HG02678 (cell line): ENCODE results near the gene FBXL15.

Source experiments
- ATAC-seq: cut with Tn5 transposase; IDR thresholded peaks from one replicate; pipeline ENCODE4 v1.9.1; 2021; ENCODE audit warnings: mild to moderate bottlenecking, moderate library complexity; ENCODE audit not compliant: unreplicated experiment

Gene FBXL15, protein sequence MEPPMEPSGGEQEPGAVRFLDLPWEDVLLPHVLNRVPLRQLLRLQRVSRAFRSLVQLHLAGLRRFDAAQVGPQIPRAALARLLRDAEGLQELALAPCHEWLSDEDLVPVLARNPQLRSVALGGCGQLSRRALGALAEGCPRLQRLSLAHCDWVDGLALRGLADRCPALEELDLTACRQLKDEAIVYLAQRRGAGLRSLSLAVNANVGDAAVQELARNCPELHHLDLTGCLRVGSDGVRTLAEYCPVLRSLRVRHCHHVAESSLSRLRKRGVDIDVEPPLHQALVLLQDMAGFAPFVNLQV

DNA sequence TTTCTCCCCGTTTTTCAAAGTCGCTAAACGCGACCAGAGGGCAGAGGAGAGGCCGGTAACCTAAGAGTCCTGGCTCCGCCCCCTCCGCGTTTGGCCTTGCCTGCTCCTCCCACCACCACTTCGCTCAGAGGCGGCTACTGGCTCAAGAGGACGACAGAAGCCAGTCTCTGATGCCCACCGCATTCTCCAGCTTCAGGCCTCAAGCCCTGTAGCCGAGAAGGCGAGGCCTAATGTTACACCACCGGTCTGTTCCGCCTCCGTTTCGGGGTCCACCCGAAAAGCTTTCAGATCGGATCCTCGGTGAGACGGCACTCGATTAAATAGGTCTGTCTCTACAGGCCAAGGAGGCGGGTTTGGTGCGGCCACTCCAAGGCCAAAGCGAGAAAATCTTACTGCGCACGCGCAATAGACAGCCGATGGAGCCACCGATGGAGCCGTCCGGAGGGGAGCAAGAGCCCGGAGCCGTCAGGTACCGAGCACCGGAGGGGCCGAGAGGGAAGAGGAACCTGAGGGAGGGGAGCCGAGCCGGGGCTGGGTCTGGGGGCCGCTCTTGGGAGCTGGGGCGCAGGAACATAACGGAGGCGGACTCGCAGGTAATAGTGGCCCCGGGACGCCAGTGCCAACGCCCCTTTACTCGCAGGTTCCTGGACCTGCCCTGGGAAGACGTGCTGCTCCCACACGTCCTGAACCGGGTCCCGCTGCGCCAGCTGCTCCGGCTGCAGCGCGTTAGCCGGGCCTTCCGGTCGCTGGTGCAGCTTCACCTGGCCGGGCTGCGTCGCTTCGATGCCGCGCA, at the start of gene FBXL15:
Gene FBXL15 (plus strand): TSS at position 123 of the 793 bp plus-strand sequence. CDS start 294 bp downstream, at position 417.
- peak; percentile 71 for ATAC-seq

DNA sequence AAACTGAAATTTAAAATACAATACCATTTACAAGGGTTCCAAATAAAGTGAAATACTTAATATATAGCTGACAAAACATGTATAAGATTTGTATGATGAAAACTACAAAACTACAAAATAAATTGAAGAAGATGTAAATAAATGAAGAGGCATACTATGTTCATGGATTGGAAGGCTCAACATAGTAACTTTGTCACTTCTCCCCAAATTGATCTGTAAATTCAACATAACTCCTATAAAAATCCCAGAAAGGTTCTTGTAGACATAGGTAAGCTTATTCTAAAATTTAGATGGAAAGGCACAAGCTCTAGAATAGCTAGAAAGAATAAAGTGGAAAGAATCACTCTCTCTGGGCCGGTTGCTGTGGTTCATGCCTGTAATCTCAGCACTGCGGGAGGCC, 49.3 kb upstream of the FBXL15 start:
- no peak for ATAC-seq

DNA sequence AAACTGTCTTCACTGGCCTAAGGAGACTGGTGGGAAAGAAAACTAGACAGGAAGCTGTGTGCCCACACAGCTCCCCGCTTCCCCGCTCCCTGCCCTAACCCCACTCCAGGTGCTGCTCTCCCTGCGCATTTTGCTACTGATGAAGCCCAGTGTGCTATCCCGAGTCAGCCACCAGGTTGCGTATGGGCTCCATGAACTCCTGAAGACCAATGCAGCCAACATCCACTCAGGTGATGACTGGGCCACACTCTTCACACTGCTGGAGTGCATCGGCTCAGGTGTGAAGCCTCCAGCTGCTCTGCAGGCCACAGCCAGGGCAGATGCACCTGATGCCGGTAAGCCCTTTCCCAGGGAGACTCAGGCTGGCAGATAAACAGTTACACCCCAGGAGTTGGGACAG, 45.4 kb upstream of the FBXL15 start:
- ATAC-seq = no peak

DNA sequence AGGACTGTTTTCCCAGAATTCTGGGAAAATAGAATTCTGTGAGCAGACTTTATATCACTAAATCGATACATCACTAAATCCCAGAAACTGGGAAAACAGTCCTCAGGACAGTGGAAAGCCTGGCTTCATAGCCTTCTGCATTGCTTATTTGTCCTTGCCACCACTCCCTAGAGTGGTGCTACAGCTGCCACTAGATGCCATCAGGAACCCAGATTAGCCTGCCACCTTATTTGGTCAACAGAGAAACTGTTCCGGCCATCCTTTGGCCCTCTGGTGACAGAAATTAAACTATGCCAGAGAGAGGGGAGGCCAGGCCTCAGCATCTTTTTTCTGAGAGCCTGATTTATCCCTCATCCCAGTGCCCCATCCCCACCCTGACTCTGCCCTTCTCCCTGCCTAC, 44.8 kb upstream of the FBXL15 start:
- ATAC-seq = no peak

DNA sequence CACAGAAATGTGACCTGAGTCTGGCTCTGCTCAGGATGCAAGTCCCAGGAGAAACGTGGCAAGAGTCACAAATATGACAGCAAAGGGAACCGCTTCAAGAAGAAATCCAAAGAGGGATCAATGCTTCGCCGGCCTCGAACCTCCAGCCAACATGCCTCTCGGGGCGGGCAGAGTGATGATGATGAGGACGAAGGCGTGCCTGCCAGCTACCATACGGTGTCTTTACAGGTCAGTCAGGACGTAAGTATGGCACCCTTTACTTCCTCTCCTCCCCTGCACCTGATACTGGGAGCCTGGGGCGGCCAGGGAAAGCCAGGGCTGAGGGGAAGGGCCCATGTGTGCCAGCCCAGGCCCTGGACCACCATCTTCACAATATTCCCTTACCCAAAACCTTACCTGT, 43.7 kb upstream of the FBXL15 start:
- no peak for ATAC-seq

DNA sequence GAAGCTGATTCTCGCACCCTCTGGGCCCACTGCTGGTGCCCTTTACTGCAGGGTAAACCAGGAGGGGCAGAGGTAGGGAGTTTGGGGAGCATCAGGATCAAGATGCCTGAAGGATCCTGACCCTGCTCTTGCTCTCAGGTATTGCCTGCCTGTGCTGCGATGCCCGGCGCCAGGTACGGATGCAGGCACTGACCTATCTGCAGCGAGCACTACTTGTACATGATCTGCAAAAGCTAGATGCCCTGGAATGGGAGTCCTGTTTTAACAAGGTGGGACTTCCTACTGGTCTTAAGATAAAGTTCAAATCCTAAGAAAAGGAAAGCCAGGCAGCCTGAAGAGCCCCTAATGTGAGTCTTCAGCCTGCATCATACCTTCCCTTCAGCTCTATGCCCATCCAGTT, 41.3 kb upstream of the FBXL15 start:
- ATAC-seq = no peak

DNA sequence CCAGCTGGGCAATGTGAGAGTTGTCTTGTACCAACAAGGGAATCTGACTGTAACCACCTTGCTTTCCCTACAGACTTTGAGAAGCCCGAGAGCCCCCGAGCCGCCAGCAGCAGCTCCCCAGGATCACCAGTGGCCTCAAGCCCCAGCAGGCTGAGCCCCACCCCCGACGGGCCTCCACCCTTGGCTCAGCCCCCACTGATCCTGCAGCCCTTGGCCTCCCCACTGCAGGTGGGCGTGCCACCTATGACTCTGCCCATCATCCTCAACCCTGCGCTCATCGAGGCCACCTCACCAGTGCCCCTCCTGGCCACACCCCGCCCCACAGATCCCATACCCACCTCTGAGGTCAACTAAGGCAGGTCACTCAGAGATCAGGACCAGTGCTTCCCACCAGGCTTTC, 38.7 kb upstream of the FBXL15 start:
- ATAC-seq = no peak

DNA sequence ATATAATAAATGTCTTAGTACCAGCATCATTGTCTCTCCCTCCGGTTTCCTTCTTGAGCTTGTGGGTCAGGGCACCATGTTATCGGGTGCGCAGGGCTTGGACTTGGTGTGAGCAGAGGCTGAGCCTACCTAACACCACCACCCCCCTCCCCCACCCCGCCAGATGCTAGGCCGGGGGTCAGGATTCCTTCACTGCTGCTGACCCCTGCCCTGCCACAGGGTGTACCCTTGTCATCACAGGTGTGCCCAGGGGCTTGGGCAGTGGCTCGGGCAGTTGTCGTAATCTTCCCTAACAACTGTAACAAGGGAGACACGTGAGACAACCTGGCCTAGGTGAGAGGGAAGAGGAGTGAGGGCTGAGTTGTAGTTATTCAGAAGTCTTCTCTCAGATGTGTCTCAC, 37.8 kb upstream of the FBXL15 start:
- no peak for ATAC-seq

DNA sequence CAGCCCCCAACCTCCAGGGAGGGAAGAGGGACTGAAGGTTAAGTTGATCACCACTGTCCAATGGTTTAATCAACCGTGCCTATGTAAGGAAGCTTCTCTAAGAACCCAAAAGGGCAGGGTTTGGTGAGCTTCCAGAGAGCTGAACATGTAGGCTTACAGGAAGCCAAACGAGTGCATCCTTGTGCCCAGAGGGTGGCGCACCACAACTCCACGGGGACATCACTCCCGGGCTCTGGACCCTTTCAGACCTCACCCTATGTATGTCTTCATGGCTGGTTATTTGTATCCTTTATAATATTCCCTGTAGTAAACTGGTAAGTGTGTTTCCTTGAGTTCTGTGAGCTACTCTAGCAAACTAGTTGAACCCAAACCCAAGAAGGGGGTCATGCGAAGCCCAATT, 36.6 kb upstream of the FBXL15 start:
- no peak for ATAC-seq

DNA sequence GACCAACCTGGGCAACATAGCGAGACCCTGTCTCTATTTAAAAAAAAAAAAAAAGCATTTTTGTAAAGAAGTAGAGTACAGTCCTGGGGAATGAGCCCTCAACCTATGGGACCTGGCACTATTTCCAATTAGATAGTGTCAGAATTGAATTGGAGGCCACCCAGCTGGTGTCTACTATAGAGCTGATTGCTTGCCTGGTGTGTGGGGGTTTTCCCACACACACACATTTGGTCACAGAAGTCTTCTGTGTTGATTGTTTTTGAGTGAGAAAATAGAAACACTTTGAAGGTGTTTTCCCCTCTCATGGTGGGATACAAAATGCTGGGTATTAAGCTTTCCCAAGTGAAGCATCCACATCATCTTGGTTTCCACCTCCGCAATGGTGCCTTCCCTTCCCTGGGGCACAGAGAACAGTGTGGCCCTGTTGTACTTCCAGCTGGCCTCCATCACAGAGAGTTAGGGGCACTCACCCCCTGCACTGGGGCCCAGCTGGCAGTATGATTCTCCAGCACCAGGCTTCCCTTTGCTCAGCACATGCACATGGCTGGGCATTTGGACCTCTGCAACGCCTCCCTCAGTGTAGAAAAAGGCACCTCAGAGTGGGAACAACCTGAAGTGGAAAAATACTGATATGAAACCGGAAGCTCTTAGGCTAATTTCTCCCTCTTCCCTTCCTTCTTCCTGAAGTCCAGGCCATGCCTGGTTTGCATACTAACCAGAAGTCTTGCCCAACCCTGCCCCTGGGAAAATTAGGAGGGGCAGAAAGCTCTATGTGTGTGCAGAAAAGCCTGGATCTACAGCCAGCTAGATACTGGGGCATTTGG, 35.8 kb upstream of the FBXL15 start:
- no peak for ATAC-seq

DNA sequence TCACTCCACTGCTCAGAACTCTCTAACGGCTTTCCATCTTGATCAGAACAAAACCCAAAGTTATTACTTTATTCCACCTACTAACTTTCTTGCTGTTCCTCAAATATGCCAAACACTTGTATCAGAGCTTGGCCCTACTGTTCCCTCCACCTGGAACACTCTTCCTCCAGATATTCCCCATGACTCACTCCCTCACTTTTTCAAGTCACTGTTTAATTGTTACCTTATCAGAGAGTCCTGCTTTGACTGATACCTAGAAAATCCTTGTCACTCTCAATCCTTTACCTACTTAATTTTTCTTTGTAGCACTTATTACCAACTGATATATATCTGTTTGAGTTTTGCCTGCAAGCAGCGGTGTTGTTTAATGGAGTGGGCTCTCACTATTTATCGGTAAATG, 30.7 kb upstream of the FBXL15 start:
- ATAC-seq = no peak

DNA sequence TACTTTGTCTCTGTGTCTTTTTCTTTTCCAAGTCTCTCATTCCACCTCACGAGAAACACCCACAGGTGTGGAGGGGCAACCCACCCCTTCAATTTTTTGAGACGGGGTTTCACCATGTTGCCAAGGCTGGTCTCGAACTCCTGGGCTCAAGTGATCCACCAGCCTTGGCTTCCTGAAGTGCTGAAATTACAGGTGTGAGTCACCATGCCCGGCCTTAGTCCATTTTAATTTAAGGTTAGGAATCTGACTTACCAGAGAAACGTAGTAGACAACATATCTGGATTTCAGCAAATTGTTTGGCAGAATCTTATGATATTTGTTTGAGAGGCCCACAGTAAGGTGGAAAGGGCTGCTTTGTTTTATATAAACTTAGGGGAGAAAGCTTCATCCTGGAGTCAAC, 28.3 kb upstream of the FBXL15 start:
- ATAC-seq = no peak

DNA sequence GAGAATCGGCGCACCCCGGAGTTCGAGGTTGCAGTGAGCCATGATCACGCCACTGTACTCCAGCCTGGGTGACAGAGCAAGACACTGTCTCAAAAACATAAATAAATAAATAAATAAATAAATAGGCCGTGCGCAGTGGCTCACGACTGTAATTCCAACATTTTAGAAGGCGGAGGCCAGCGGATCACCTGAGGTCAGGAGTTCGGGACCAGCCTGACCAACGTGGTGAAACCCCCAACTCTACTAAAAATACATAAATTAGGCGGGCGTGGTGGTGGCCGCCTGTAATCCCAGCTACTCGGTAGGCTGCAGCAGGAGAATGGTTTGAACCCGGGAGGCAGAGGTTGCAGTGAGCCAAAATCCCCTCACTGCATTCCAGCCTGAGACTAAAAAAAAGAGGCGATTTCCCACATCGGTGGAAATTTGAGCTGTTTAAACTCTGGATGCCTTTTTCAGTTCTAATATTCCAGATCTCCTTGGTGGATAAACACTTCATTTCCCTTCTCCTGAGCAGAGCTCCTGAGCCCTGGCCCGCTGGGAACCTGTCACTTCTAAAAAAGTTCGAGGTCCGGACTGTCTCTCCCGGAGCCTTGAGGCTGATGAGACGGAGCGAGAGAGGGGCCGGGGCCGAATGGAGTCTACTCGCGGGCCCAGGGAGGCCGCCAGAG, 27.1 kb upstream of the FBXL15 start:
- ATAC-seq = no peak

DNA sequence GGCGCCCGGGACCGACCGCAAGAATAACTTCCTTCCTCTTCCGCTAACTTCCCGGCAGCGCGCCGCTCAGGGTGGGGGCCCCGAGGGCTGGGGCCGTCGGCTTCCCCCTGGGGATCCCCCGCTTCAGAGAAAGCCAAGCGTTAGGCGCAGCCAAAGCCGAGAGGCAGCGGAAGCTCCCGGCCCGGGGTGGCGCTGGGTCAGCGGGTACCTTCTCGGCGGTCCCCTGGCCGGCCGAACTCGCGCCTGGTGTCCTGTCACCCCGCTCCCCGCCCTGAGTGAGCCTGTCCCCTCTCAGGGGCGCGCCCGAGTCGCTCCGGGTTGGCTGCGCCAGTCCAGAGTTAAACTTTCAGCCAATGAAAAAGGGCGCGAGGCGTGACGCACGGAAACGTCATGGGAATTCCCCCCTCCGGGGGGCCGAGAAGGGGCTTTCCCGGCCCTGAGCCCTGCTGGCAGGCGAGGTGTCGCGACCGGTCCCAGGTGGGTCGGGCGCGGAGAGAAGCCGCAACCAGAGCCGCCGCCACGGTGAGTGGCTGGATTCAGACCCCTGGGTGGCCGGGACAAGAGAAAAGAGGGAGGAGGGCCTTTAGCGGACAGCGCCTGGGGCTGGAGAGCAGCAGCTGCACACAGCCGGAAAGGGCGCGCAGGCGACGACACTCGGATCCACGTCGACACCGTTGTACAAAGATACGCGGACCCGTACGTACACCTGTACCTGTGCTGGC, 26.4 kb upstream of the FBXL15 start:
- ATAC-seq = peak; percentile 82

DNA sequence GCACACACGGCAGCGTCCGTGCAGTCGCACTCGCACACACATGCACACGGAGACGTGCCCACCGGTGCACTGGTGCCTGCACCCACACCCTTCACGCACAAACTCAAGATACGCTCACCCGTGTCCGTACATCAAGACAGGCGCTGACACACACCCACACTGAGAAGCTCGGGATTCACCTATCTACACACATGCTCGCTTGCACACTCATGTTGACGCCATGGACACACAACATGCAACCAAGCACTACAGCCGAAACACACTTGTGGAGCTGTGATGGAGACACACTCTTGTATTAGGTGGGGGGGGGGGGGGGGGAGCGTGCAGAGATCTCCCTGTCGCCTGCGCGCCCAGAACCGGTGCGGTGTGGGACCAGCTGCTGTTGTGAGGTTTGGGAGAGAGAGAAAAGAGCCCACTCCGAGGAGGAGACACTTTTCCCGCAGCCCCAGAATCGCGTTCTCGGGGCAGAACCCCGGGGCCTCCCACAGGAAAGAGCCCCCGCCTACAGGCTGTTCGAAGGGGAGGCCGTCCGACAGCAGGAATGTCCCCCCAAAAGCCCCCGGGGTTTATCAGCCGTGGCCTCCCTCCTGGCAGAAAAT, 25.7 kb upstream of the FBXL15 start:
- peak; percentile 2 for ATAC-seq

DNA sequence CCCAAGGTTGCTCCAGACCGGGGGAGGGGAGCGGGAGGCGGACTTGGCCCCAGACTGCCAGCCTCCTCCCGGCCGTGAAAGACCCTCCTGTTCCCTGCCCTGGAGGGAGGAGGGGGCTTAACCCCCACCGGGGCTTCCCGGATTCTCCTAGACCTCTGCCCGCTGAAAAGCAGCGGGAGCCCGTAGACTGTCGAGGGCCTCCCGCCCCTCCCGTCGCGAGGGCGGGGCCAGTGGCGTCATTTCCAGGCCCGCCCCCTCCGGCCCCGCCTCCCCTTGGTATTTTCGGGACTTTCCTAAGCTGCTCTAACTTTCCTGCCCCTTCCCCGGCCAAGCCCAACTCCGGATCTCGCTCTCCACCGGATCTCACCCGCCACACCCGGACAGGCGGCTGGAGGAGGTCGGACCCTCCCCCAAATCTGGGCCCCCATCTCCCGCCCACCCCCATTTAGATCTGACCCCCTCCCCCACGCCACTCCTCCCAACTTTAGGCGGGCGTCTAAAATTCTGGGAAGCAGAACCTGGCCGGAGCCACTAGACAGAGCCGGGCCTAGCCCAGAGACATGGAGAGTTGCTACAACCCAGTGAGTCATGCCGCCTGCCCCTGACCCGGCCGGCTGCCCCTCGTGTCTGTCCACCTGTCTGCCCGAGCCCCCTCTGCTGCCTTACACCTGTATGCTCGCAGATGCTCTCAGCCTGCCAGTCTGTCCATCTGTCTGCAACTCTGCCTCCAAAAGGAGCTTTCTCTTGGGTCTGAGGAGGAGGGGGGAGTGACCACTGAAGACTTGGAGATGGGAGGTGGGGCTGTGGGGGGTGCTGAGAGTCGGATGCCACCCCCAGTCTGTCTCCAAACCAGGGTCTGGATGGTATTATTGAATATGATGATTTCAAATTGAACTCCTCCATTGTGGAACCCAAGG, 25.0 kb upstream of the FBXL15 start, which contains the start of gene NFKB2:
Gene NFKB2 (plus strand): TSS at position 306 of the 917 bp plus-strand sequence. CDS start 255 bp downstream, at position 561.
- peak; percentile 33 for ATAC-seq

DNA sequence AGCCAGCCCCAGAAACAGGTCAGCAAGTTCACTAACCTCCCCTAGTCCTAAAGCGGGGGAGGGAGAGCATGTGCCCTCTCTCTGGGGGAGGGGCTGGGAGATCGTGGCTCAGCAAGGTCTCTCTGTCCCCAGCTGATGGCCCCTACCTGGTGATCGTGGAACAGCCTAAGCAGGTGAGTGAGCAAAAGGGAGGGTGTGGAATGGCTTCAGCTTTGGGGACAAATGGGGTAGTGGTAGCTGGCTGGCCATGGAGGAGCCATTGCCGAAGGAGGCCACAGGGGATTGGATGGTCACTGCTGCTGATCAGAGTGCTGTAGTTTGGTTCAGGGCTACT, 24.4 kb upstream of the FBXL15 start:
- ATAC-seq = no peak

DNA sequence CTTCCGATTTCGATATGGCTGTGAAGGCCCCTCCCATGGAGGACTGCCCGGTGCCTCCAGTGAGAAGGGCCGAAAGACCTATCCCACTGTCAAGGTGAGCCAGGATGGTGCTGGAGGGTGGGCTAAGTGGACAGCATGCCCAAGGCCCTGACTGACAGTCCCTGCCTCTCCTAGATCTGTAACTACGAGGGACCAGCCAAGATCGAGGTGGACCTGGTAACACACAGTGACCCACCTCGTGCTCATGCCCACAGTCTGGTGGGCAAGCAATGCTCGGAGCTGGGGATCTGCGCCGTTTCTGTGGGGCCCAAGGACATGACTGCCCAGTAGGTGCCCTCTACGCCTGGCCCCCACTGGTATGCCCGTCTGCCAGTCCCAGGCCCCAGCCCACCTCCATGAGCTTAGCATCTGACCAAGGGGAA, 23.9 kb upstream of the FBXL15 start:
- ATAC-seq = no peak
